Measurements from ENCODE around the gene CTNNB1. TPM values are rescaled to one million over a fixed set of nuclear protein-coding genes. Genes with fewer than 3 reads are reported as not detected.

The CTNNB1 gene
- total RNA-seq, 2 donors from 2014 or later: 161 to 177 TPM

DNA sequence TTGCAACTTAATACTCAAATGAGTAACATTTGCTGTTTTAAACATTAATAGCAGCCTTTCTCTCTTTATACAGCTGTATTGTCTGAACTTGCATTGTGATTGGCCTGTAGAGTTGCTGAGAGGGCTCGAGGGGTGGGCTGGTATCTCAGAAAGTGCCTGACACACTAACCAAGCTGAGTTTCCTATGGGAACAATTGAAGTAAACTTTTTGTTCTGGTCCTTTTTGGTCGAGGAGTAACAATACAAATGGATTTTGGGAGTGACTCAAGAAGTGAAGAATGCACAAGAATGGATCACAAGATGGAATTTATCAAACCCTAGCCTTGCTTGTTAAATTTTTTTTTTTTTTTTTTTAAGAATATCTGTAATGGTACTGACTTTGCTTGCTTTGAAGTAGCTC lies 40.3 kb downstream of the CTNNB1 start:
- H3K9me3 ChIP-seq (ENCODE audit: control insufficient read depth, low read length, poor library complexity, severe bottlenecking): no peaks in the 10 kb centered on the region
- Mint-ChIP-seq H3K36me3 (ENCODE audit: low read depth) (peaks cover 7% of the 10 kb centered on the region), H3K4me3 (no peak overlapping the region), H3K27me3 (no peaks in the 10 kb centered on the region), H3K27ac (no peak overlapping the region), H3K4me1 (peaks cover 8% of the 10 kb centered on the region)
- ATAC-seq: no peak
- DNase-seq: no peak

DNA sequence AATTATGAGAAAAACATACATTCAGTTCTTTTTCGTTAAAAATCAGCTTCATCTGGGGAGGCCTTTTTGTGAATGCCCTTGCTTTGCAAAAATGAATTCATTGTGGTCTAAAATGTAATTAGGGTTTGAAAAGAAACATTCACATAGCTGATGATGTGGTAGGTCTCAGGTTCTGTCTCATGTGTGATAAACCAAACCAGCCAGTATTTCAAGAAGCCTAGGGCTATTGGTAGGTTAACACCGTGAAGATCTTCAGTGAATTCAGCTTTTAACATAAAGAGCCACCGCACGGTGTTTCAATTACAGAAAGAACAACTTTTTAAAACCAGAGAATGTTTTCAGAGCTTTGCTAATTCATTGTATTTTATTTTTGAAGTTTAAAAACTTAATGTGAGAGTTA lies 41.9 kb downstream of the CTNNB1 start:
- Mint-ChIP-seq H3K27me3 (no peaks in the 10 kb centered on the region), H3K4me1 (peaks cover 8% of the 10 kb centered on the region), H3K27ac (peak overlapping the region; percentile 83), H3K4me3 (no peak overlapping the region), H3K36me3 (ENCODE audit: low read depth) (peaks cover 7% of the 10 kb centered on the region)
- H3K9me3 ChIP-seq (ENCODE audit: control insufficient read depth, low read length, poor library complexity, severe bottlenecking): no peaks in the 10 kb centered on the region
- DNase-seq (no peak), ATAC-seq (no peak)

DNA sequence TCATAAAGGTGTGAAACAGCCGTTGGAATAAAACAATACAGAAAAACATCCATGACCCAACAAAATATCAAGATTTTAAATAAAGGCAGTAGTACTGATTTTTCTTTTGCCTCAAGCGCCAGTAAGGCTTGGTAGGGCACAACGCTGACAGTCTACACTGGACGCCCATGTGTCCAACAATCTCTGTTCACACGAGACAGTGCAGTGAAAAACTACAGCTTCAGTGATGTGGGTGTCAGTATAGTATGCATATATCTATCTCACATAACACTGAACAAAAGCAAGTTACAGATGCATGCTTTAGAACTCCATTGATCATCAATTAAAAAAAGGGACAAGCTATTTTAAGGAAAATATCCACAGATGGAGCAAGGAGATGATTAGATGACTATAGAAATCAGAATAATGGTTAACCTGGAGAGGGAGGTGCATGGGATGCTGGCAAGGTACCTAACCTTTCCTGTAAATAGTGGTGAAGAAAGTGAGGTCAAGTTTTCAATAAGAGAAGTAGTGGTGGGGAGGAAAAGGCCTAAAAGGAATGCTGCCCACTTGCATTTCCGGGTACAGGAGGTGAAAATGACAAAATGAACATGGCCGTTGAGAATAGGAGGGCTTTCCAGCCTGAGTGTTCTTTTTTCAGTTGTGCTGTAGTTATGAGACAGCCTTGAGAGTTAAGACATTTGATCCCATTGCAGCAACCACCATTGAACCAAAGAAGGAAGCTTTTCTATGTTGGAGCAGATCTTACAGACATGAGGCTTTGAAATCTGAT lies 42.7 kb downstream of the CTNNB1 start:
- Mint-ChIP-seq H3K27ac (peak overlapping the region; percentile 83), H3K36me3 (ENCODE audit: low read depth) (peaks cover 7% of the 10 kb centered on the region)

DNA sequence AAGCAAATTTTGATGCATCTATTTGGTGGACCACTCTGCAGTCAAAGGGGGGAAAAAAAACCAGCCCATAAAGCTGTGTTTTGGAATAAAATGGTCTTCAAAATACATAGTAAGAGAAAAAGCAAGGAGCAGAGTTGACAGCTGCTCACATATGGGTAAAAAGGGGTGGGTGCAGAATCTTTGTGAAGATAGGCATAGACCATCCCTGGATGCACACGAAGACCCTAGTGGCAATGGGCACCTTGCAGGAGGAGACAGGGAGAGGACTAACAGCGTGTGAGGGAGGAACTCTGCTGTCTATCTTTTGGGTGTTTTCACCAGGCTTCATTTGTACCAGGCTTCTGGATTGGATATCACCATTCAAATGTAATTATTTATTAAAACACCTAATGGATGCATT lies 43.9 kb downstream of the CTNNB1 start:
- Mint-ChIP-seq H3K4me3 (peak overlapping the region; percentile 47), H3K36me3 (ENCODE audit: low read depth) (peaks cover 5% of the 10 kb centered on the region), H3K27ac (peak overlapping the region; percentile 83), H3K27me3 (no peaks in the 10 kb centered on the region), H3K4me1 (peaks cover 8% of the 10 kb centered on the region)
- DNase-seq: no peak
- no peaks in the 10 kb centered on the region for H3K9me3 ChIP-seq (ENCODE audit: control insufficient read depth, low read length, poor library complexity, severe bottlenecking)
- peak; percentile 15 for ATAC-seq

More for the DNA sequence above, 42.7 kb downstream of the CTNNB1 start:
- Mint-ChIP-seq H3K4me1 (peaks cover 8% of the 10 kb centered on the region), H3K4me3 (peak overlapping the region; percentile 76), H3K27me3 (no peaks in the 10 kb centered on the region)
- H3K9me3 ChIP-seq (ENCODE audit: control insufficient read depth, low read length, poor library complexity, severe bottlenecking): no peaks in the 10 kb centered on the region
- DNase-seq: no peak
- no peak for ATAC-seq

GRCh38 chr3:41244620-41245336 lies 45.5 kb downstream of the CTNNB1 start:
- no peak for ATAC-seq
- H3K4me1 Mint-ChIP-seq: peaks cover 8% of the 10 kb centered on the region
- H3K36me3 Mint-ChIP-seq (ENCODE audit: low read depth): peaks cover 2% of the 10 kb centered on the region

GRCh38 chr3:41247055-41248004 lies 48.0 kb downstream of the CTNNB1 start:
- no peak overlapping the region for H3K27ac Mint-ChIP-seq
- no peak for DNase-seq
- peaks cover 2% of the 10 kb centered on the region for H3K36me3 Mint-ChIP-seq (ENCODE audit: low read depth)
- H3K4me3 Mint-ChIP-seq: no peak overlapping the region
- H3K4me1 Mint-ChIP-seq: peaks cover 4% of the 10 kb centered on the region
- no peaks in the 10 kb centered on the region for H3K9me3 ChIP-seq (ENCODE audit: control insufficient read depth, low read length, poor library complexity, severe bottlenecking)
- H3K27me3 Mint-ChIP-seq: no peaks in the 10 kb centered on the region
- no peak for ATAC-seq

More at GRCh38 chr3:41244620-41245336, 45.5 kb downstream of the CTNNB1 start:
- no peak overlapping the region for H3K4me3 Mint-ChIP-seq
- no peaks in the 10 kb centered on the region for H3K9me3 ChIP-seq (ENCODE audit: control insufficient read depth, low read length, poor library complexity, severe bottlenecking)
- DNase-seq: no peak
- H3K27ac Mint-ChIP-seq: peak overlapping the region; percentile 24
- H3K27me3 Mint-ChIP-seq: no peaks in the 10 kb centered on the region

- DNase-seq: no peak
Observed at GRCh38 chr3:41248525-41248924, 49.2 kb downstream of the CTNNB1 start.

DNA sequence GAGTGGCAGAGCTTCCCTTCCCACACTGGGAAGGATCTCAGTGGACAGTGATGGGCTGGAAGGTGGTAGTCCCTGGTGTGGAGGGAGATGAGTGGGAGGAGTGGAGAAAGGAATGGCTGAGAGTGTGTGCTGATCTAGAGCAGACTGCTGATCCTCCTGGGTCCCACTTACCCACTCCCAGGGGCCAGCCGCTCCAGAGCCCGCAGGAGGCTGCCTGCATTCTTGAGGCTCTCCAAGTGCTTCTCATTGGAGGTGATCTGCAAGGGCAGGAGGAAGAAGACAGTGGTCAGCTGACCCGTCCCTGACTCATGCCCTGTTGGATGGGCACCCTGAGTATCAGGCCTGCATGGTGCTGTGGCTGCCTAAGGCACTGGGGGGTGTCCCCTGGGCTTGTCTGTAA lies 50.0 kb downstream of the CTNNB1 start:
- Mint-ChIP-seq H3K27me3 (no peaks in the 10 kb centered on the region), H3K4me1 (no peaks in the 10 kb centered on the region), H3K27ac (no peak overlapping the region), H3K36me3 (ENCODE audit: low read depth) (peaks cover 2% of the 10 kb centered on the region), H3K4me3 (peak overlapping the region; percentile 36)
- DNase-seq: no peak
- ATAC-seq: no peak
- no peaks in the 10 kb centered on the region for H3K9me3 ChIP-seq (ENCODE audit: control insufficient read depth, low read length, poor library complexity, severe bottlenecking)

More at GRCh38 chr3:41248525-41248924, 49.2 kb downstream of the CTNNB1 start:
- Mint-ChIP-seq H3K36me3 (ENCODE audit: low read depth) (peaks cover 2% of the 10 kb centered on the region), H3K27ac (no peak overlapping the region), H3K4me3 (no peak overlapping the region), H3K27me3 (no peaks in the 10 kb centered on the region), H3K4me1 (no peaks in the 10 kb centered on the region)
- no peaks in the 10 kb centered on the region for H3K9me3 ChIP-seq (ENCODE audit: control insufficient read depth, low read length, poor library complexity, severe bottlenecking)
- ATAC-seq: no peak

GRCh38 chr3:41250825-41251224 lies 51.5 kb downstream of the CTNNB1 start:
- H3K9me3 ChIP-seq (ENCODE audit: control insufficient read depth, low read length, poor library complexity, severe bottlenecking): no peaks in the 10 kb centered on the region
- Mint-ChIP-seq H3K4me1 (no peaks in the 10 kb centered on the region), H3K27me3 (no peaks in the 10 kb centered on the region), H3K4me3 (no peak overlapping the region), H3K27ac (no peak overlapping the region), H3K36me3 (ENCODE audit: low read depth) (peaks cover 2% of the 10 kb centered on the region)
- ATAC-seq: no peak
- no peak for DNase-seq

- no peaks in the 10 kb centered on the region for H3K4me1 Mint-ChIP-seq
- DNase-seq (no peak), ATAC-seq (no peak)
- no peak overlapping the region for H3K4me3 Mint-ChIP-seq
- H3K9me3 ChIP-seq (ENCODE audit: control insufficient read depth, low read length, poor library complexity, severe bottlenecking): no peaks in the 10 kb centered on the region
- H3K27me3 Mint-ChIP-seq: no peaks in the 10 kb centered on the region
- peaks cover 2% of the 10 kb centered on the region for H3K36me3 Mint-ChIP-seq (ENCODE audit: low read depth)
- H3K27ac Mint-ChIP-seq: no peak overlapping the region
Observed at GRCh38 chr3:41251593-41251992, 52.3 kb downstream of the CTNNB1 start.

DNA sequence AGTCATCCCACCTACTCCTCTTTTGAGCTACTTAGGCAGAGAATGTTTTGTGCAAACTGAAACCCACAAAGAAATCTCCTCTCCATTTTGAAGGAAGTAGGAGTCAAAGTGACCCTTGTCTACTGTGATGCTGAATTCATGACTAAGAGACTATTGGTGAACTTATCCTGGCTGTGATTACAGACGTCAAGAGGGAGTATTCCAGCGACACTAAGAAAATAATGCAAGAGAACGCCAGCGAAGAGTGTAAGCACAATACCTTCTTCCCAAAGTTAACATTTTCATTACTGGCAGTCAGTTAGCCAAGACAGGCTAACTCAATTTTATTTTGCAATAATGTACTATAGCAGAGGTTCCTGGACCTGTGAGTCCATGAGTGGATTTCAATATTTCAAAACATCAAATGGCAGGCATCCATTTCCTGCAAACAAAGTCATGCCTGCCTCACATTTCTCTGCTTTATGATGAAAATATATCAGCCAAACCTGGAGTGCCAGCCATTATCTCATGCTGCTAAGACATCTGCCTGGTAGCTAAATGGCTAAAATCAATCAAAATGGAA lies 59.0 kb downstream of the CTNNB1 start:
- H3K4me3 Mint-ChIP-seq: no peak overlapping the region
- ATAC-seq (no peak), DNase-seq (no peak)
- H3K36me3 Mint-ChIP-seq (ENCODE audit: low read depth): no peaks in the 10 kb centered on the region
- H3K27ac Mint-ChIP-seq: no peak overlapping the region
- no peaks in the 10 kb centered on the region for H3K27me3 Mint-ChIP-seq
- H3K9me3 ChIP-seq (ENCODE audit: control insufficient read depth, low read length, poor library complexity, severe bottlenecking): no peaks in the 10 kb centered on the region
- no peaks in the 10 kb centered on the region for H3K4me1 Mint-ChIP-seq

- ATAC-seq (no peak), DNase-seq (no peak)
- Mint-ChIP-seq H3K27ac (no peak overlapping the region), H3K4me3 (no peak overlapping the region), H3K36me3 (ENCODE audit: low read depth) (no peaks in the 10 kb centered on the region), H3K4me1 (no peaks in the 10 kb centered on the region), H3K27me3 (no peaks in the 10 kb centered on the region)
- no peaks in the 10 kb centered on the region for H3K9me3 ChIP-seq (ENCODE audit: control insufficient read depth, low read length, poor library complexity, severe bottlenecking)
Observed at GRCh38 chr3:41259449-41260062, 60.3 kb downstream of the CTNNB1 start.

Measured in T-helper 17 cell (primary cell).